Measurements from ENCODE around the gene LLGL2. TPM values are rescaled to one million over a fixed set of nuclear protein-coding genes. Genes with fewer than 3 reads are reported as not detected.

LLGL2 gene
- polyA plus RNA-seq, 1 donor (not counting 4 experiments of a cell fraction or from before 2014, with no cell fraction given), result 13.8 TPM

- Histone ChIP-seq H3K9me1 (ENCODE audit: control insufficient read depth, extremely low read depth, insufficient read depth, low read length) (no peaks in the 10 kb centered on the region), H3K4me1 (ENCODE audit: control insufficient read depth, extremely low read depth, insufficient read depth, low read length) (no peaks in the 10 kb centered on the region), H3K27ac (ENCODE audit: control insufficient read depth, insufficient read depth, low read length) (no peak overlapping the region), H4K20me1 (ENCODE audit: control insufficient read depth, extremely low read depth, insufficient read depth, low read length) (no peaks in the 10 kb centered on the region), H3K4me3 (ENCODE audit: control insufficient read depth in 2 of 3, extremely low read depth in 1 of 3, insufficient read depth in 2 of 3, low read depth in 1 of 3, low read length in 3 of 3) (no peak overlapping the region), H3K36me3 (ENCODE audit: control insufficient read depth in 2 of 2, extremely low read depth in 1 of 2, insufficient read depth in 2 of 2, low read length in 2 of 2) (peaks cover 7 to 21% of the 10 kb centered on the region in 2 experiments), H3K79me2 (ENCODE audit: control insufficient read depth, insufficient read depth, low read length) (no peaks in the 10 kb centered on the region), H3K9ac (ENCODE audit: control insufficient read depth, extremely low read depth, insufficient read depth, low read length) (no peak overlapping the region), H3K9me3 (ENCODE audit: control insufficient read depth, low read depth, low read length) (no peaks in the 10 kb centered on the region), H3K27me3 (ENCODE audit: control insufficient read depth, extremely low read depth, insufficient read depth, low read length) (no peaks in the 10 kb centered on the region), H3K4me2 (ENCODE audit: control insufficient read depth, extremely low read depth, insufficient read depth, low read depth, low read length) (no peak overlapping the region), H2AFZ (ENCODE audit: control insufficient read depth, low read length) (no peak overlapping the region)
- dilution Hi-C loops (cut with MboI; ENCODE audit: extremely low pct_ligation_motif_present, low sequenced_read_pairs), result no loop called here
- TF ChIP-seq EZH2 (IDR thresholded peaks at IDR 0.05; ENCODE audit: low read length) (no peak), CTCF (optimal IDR thresholded peaks at IDR 0.05 in 1 of 3, IDR thresholded peaks at IDR 0.05 in 1 of 3, conservative IDR thresholded peaks at IDR 0.05 in 1 of 3; ENCODE audit: extremely low read depth in 1 of 3, insufficient read depth in 2 of 3, low read length in 3 of 3) (no peak)
- FAIRE-seq (no peak), DNase-seq (ENCODE audit: low read depth, low spot score) (no peak)
Measured at GRCh38 chr17:75566416-75566815, 40.9 kb downstream of the LLGL2 start.

- FAIRE-seq (no peak), DNase-seq (ENCODE audit: low read depth, low spot score) (no peak)
- H4K20me1 ChIP-seq (ENCODE audit: control insufficient read depth, extremely low read depth, insufficient read depth, low read length), result no peaks in the 10 kb centered on the region
- H3K4me3 ChIP-seq (ENCODE audit: control insufficient read depth in 2 of 3, extremely low read depth in 1 of 3, insufficient read depth in 2 of 3, low read depth in 1 of 3, low read length in 3 of 3), result no peak overlapping the region
- H3K27ac ChIP-seq (ENCODE audit: control insufficient read depth, insufficient read depth, low read length), result no peak overlapping the region
- peaks cover 7 to 21% of the 10 kb centered on the region in 2 experiments for H3K36me3 ChIP-seq (ENCODE audit: control insufficient read depth in 2 of 2, extremely low read depth in 1 of 2, insufficient read depth in 2 of 2, low read length in 2 of 2)
- no peak overlapping the region for H3K4me2 ChIP-seq (ENCODE audit: control insufficient read depth, extremely low read depth, insufficient read depth, low read depth, low read length)
- H3K79me2 ChIP-seq (ENCODE audit: control insufficient read depth, insufficient read depth, low read length), result no peaks in the 10 kb centered on the region
- H3K9ac ChIP-seq (ENCODE audit: control insufficient read depth, extremely low read depth, insufficient read depth, low read length), result no peak overlapping the region
- dilution Hi-C loops (cut with MboI; ENCODE audit: extremely low pct_ligation_motif_present, low sequenced_read_pairs), result no loop called here
- no peaks in the 10 kb centered on the region for H3K4me1 ChIP-seq (ENCODE audit: control insufficient read depth, extremely low read depth, insufficient read depth, low read length)
- TF ChIP-seq EZH2 (IDR thresholded peaks at IDR 0.05; ENCODE audit: low read length), result no peak
- TF ChIP-seq CTCF (optimal IDR thresholded peaks at IDR 0.05 in 1 of 3, IDR thresholded peaks at IDR 0.05 in 1 of 3, conservative IDR thresholded peaks at IDR 0.05 in 1 of 3; ENCODE audit: extremely low read depth in 1 of 3, insufficient read depth in 2 of 3, low read length in 3 of 3), result no peak
- H3K9me1 ChIP-seq (ENCODE audit: control insufficient read depth, extremely low read depth, insufficient read depth, low read length), result no peaks in the 10 kb centered on the region
- H3K9me3 ChIP-seq (ENCODE audit: control insufficient read depth, low read depth, low read length), result no peaks in the 10 kb centered on the region
- no peaks in the 10 kb centered on the region for H3K27me3 ChIP-seq (ENCODE audit: control insufficient read depth, extremely low read depth, insufficient read depth, low read length)
- H2AFZ ChIP-seq (ENCODE audit: control insufficient read depth, low read length), result no peak overlapping the region
Measured at GRCh38 chr17:75566834-75567233, 41.3 kb downstream of the LLGL2 start.

Data from keratinocyte (primary cell).